ENCODE data around the gene SRP68.

- TF ChIP-seq FOXM1 (IDR thresholded peaks at IDR 0.05; ENCODE audit: borderline replicate concordance, low read depth) (no peak), TEAD4 (IDR thresholded peaks at IDR 0.05) (no peak), TAF1 (IDR thresholded peaks at IDR 0.05; ENCODE audit: low read depth) (no peak), USF1 (IDR thresholded peaks at IDR 0.05) (no peak)
Observed at GRCh38 chr17:76079956-76080767, 7.8 kb upstream of the SRP68 start.

Measured in Ishikawa (cell line).